HG02759 (cell line): ENCODE measurements around the gene TIMM17A.

Experiments used
- ATAC-seq: cut with Tn5 transposase; IDR thresholded peaks from one replicate; pipeline ENCODE4 v1.9.1; 2021; ENCODE audit warnings: mild to moderate bottlenecking, moderate library complexity; ENCODE audit not compliant: unreplicated experiment

Gene TIMM17A

GRCh38 chr1:201982623-201983379 lies 27.5 kb downstream of the TIMM17A start, which contains the start of gene RNPEP:
RNPEP (plus strand) TSS chr1:201982648; CDS start chr1:201982667, 19 bp downstream.
- peak; percentile 84 for ATAC-seq

- ATAC-seq: no peak
These were observed 28.1 kb downstream of the TIMM17A start for GRCh38 chr1:201983380-201983805.

- no peak for ATAC-seq
These were observed 29.1 kb downstream of the TIMM17A start for GRCh38 chr1:201984446-201984845.

DNA sequence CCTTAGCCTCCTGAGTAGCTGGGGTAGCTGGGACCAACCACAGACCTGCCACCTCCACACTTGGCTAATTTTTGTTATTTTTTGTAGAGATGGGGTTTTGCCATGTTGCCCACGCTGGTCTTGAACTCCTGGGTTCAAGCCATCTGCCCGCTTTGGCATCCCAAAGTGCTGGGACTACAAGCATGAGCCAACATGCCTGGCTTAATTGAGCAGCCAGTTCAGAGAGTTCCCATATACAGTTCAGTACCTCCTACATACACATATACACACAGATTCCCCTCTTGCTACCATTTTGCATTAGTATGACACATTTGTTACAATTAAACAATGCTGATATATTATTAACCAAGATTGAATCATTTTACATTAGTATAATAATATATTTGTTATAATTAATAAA lies 30.1 kb downstream of the TIMM17A start:
- ATAC-seq: no peak

- no peak for ATAC-seq
These were observed 33.3 kb downstream of the TIMM17A start for GRCh38 chr1:201988601-201989000.

GRCh38 chr1:201989354-201990128 lies 34.2 kb downstream of the TIMM17A start:
- no peak for ATAC-seq

GRCh38 chr1:201990427-201990826 lies 35.1 kb downstream of the TIMM17A start:
- no peak for ATAC-seq

DNA sequence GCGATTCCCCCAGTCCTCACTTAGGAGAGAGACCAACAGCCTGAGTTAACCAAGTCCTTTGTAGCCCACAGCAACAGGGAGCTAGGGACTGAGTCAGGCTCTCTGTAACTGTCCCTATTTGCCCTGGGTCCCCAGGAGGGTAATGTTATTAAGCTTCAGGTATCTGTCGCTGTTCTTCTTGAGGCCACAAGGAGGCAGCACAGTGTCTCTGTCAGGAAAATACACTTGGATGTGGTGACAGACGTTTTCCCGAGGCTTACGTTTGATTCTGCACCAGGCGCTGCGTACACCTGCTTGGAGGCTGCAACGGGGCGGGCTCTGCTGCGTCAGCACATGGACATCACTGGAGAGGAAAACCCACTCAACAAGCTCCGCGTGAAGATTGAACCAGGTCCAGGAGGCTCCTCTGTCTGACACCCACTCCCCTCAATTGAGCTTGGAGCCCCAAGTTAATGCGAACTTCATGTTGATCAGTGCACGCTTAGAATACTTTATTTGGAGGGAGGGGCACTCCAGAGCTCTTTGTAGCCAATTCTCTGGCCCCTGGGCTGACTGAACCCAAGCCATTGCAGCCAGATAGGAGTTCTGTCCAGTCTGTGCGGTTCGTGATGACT lies 44.4 kb downstream of the TIMM17A start:
- no peak for ATAC-seq

GRCh38 chr1:202002507-202002906 lies 47.2 kb downstream of the TIMM17A start:
- no peak for ATAC-seq

- ATAC-seq: no peak
These were observed 49.4 kb downstream of the TIMM17A start for GRCh38 chr1:202004711-202005110.

DNA sequence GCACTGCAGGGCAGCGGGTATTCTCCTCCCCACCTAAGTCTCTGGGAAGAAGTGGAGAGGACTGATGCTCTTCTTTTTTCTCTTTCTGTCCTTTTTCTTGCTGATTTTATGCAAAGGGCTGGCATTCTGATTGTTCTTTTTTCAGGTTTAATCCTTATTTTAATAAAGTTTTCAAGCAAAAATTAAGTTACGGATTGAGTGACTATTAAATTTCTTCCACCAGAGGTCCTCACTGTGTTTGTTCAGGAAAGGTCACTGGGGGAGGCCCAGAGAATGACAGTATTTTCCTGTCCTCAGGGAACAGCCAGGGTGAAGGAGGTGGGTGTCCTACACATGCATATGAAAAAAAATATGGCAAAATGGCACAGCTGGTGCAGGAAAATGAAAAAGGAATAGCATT lies 50.7 kb downstream of the TIMM17A start:
- ATAC-seq: no peak

DNA sequence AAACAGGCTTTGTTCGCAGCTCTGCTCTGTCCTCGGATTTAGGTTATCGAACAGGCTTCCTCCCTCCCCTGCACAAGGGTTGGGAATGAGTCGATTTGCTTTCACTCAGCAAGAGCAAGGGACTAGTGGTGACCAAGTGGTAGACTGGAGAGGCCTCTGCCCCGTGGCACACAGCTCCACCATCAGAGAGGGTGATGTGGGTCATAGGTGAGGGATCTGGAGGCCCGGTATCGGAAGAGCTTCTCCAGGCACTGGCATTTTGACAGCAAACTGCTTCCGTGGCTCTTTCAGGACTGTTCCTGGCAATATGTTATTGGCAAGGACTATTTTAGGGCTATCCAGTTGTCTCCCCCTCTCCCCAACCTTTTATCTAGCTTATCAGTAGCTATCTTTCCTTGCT lies 52.0 kb downstream of the TIMM17A start:
- ATAC-seq: no peak

- no peak for ATAC-seq
These were observed 52.6 kb downstream of the TIMM17A start for GRCh38 chr1:202007805-202008489.

- peak; percentile 45 for ATAC-seq
These were observed 54.2 kb downstream of the TIMM17A start for GRCh38 chr1:202009326-202010179.

DNA sequence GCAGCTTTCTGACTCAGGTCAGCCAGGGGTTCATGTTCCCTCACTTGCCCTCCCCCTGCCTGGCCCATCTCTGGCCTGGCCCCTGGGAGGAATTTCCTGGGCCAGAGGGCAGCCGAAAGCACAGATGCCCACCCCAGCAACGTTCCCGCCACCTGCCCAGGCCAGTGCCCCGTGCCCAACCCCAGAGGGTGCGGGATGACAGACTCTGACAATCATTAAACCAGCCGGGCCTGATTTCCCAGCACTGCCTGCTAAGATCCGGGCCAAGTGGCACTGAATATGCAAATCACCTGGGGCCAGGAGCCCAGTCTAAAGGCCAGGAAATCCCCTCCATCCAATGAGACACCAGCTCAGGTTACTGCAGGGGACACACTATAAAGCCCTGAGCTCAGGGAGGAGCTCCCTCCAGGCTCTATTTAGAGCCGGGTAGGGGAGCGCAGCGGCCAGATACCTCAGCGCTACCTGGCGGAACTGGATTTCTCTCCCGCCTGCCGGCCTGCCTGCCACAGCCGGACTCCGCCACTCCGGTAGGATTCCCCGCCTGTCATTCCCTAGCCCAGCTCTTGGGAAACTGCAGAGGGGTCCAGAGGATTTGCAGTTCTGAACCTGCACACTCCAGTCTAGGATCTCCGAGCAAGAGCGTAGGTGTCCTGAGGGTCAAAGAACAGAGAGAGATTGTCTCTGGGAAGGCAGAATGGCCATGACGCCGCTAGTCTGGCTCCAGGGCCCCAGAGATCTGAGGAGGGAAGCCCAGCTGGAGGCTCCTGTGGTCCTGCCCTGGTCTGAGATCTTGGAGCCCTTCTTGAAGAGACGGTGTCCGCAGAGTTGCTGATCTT lies 55.1 kb downstream of the TIMM17A start, which contains the start of gene ELF3:
Gene ELF3, plus strand, starts transcription at position 408 of the 836 bp plus-strand sequence. CDS start 550 bp downstream, outside the sequence.
- ATAC-seq: peak; percentile 87

GRCh38 chr1:202011994-202012393 lies 56.7 kb downstream of the TIMM17A start:
- ATAC-seq: no peak

DNA sequence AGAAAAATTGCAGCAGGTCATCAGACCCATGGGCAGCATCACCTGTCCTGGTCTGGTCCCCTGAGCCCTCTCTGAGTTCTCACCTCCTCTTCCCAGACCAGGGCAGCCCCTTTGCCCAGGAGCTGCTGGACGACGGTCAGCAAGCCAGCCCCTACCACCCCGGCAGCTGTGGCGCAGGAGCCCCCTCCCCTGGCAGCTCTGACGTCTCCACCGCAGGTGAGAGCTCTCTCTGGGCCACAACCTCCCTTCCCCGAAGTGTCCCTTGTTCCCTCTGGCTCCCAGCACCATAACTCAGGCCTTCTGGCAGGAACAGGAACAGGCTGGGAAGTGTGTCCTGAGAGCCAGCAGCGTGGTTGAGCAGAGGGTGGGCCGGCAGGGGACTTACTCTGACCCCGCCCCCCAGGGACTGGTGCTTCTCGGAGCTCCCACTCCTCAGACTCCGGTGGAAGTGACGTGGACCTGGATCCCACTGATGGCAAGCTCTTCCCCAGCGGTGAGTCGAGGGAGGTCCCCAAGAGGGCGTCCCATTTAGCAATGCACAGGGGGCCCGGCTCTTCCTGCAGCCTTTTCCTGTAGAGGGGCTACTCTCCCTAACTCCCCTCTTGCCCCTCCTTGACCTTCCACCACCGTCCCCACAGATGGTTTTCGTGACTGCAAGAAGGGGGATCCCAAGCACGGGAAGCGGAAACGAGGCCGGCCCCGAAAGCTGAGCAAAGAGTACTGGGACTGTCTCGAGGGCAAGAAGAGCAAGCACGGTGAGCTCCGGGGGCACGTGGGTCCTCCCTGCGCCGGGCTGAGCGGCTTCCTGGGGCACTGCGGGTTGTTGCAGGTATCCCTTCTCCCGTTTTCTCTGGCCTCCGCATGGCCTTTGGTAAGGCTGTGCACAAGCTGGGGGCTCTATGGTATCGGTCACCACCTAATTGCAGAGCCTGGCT lies 57.5 kb downstream of the TIMM17A start:
- no peak for ATAC-seq

DNA sequence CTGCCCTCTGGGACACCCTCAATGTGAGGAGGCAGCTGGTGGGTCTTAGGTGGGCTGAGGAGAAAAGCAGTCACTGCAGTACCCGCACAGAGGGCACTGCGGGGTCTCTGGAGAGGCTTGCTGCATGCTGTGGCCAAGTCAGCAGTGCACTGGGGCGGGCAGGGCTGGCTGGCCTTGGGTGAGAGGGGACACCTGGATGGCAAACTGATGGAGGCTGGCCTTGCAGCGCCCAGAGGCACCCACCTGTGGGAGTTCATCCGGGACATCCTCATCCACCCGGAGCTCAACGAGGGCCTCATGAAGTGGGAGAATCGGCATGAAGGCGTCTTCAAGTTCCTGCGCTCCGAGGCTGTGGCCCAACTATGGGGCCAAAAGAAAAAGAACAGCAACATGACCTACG lies 58.3 kb downstream of the TIMM17A start:
- no peak for ATAC-seq
